HepG2 (cell line): ENCODE data around the gene ZNF318. TPM values are rescaled to one million over a fixed set of nuclear protein-coding genes. Genes with fewer than 3 reads are reported as not detected.

Experiments
- ATF1 ChIP-seq: IDR thresholded peaks from 2 replicates; pipeline ENCODE4 v1.6.1; 2016; ENCODE audit warnings: mild to moderate bottlenecking, control low read depth
- CBX1 ChIP-seq: IDR thresholded peaks from one replicate; pipeline ENCODE4 v1.6.1; 2016; ENCODE audit warnings: antibody characterized with exemption, low read depth
- CCDC6 ChIP-seq: sonication (generic); formaldehyde crosslinking; IDR thresholded peaks from 2 replicates; pipeline ENCODE4 v1.8.1; 2022; ENCODE audit warnings: mild to moderate bottlenecking, missing genetic modification reagents, moderate library complexity
- DNMT3B ChIP-seq: conservative IDR thresholded peaks from 2 replicates; pipeline ENCODE4 v1.6.1; 2016; ENCODE audit warnings: missing biosample characterization, control low read depth
- HMG20A ChIP-seq: IDR thresholded peaks from 2 replicates; pipeline ENCODE4 v1.6.1; 2016; ENCODE audit warnings: borderline replicate concordance
- MEF2D ChIP-seq: sonication (generic); formaldehyde crosslinking; IDR thresholded peaks from 2 replicates; pipeline ENCODE4 v1.5.1; 2020; ENCODE audit warnings: mild to moderate bottlenecking, missing genetic modification reagents
- SOX6 ChIP-seq, 2 experiments: fragments of 450-650 bp in 1 of 2; sonication (generic) in 1 of 2; formaldehyde crosslinking in 1 of 2; IDR thresholded peaks; 2 replicates each; pipeline versions ENCODE4 v1.4.0 to v1.6.1; 2017 to 2020; ENCODE audit warnings: antibody characterized with exemption in 1 of 2, mild to moderate bottlenecking in 1 of 2, missing genetic modification reagents in 1 of 2
- SUZ12 ChIP-seq: fragments of 150-350 bp; IDR thresholded peaks from 2 replicates; pipeline ENCODE4 v1.6.1; 2014; ENCODE audit warnings: low read depth, low read length
- YEATS2 ChIP-seq: sonication (generic); formaldehyde crosslinking; IDR thresholded peaks from 2 replicates; pipeline ENCODE4 v1.4.0; 2020; ENCODE audit warnings: missing genetic modification reagents, borderline replicate concordance
- ZNF101 ChIP-seq: sonication (generic); formaldehyde crosslinking; IDR thresholded peaks from 2 replicates; pipeline ENCODE4 v1.4.0; 2020; ENCODE audit warnings: mild to moderate bottlenecking, low read depth, missing genetic modification reagents, borderline replicate concordance
- ZNF282 ChIP-seq: fragments of 450-650 bp; IDR thresholded peaks from 2 replicates; pipeline ENCODE4 v1.6.1; 2018; ENCODE audit not compliant: partially characterized antibody
- ZNF350 ChIP-seq: sonication (generic); formaldehyde crosslinking; IDR thresholded peaks from 2 replicates; pipeline ENCODE4 v1.4.0; 2020; ENCODE audit warnings: mild to moderate bottlenecking, low read depth, missing genetic modification reagents, borderline replicate concordance
- polyA plus RNA-seq, 8 experiments: library from polyadenylated mRNA; depleted of rRNA in 3 of 8; stranded (reverse) in 7 of 8; unstranded in 1 of 8; fragments of >200 nt; fragmentation: Illumina TruSeq in 4 of 8; extraction: Trizol in 4 of 8; gene quantifications; 2 replicates each; pipeline versions ENCODE4 v1.2.1 to v1.2.3, GENCODE V29; 2011 to 2016; ENCODE audit warnings: low read depth in 4 of 8, missing spikeins in 1 of 8, mixed read lengths in 1 of 8; ENCODE audit not compliant: insufficient read depth in 1 of 8
- total RNA-seq, 5 experiments: library from RNA; depleted of rRNA; stranded (reverse); fragments of >200 nt; fragmentation: Illumina TruSeq; extraction: Trizol; gene quantifications; 2 replicates each; pipeline ENCODE4 v1.2.3, GENCODE V29; 2016; ENCODE audit warnings: low read depth in 1 of 5
- TF ChIP-seq, protein P1 (sequence below): sonication (generic); formaldehyde crosslinking; IDR thresholded peaks from 2 replicates; pipeline ENCODE4 v1.4.0; 2020; ENCODE audit warnings: missing genetic modification reagents, borderline replicate concordance
- TF ChIP-seq, protein P2 (sequence below): sonication (generic); formaldehyde crosslinking; IDR thresholded peaks from 2 replicates; pipeline ENCODE4 v1.4.0; 2020; ENCODE audit warnings: mild to moderate bottlenecking, missing genetic modification reagents
- TF ChIP-seq, protein P3 (sequence below): sonication (generic); formaldehyde crosslinking; IDR thresholded peaks from 2 replicates; pipeline ENCODE4 v1.8.1; 2022; ENCODE audit warnings: mild to moderate bottlenecking, missing genetic modification reagents

ZNF318 gene
- total and polyA plus RNA-seq, 2 of the 13 experiments (the other 11 are each of a cell fraction or from before 2014, with no cell fraction given) = 13.0 to 14.5 TPM

DNA sequence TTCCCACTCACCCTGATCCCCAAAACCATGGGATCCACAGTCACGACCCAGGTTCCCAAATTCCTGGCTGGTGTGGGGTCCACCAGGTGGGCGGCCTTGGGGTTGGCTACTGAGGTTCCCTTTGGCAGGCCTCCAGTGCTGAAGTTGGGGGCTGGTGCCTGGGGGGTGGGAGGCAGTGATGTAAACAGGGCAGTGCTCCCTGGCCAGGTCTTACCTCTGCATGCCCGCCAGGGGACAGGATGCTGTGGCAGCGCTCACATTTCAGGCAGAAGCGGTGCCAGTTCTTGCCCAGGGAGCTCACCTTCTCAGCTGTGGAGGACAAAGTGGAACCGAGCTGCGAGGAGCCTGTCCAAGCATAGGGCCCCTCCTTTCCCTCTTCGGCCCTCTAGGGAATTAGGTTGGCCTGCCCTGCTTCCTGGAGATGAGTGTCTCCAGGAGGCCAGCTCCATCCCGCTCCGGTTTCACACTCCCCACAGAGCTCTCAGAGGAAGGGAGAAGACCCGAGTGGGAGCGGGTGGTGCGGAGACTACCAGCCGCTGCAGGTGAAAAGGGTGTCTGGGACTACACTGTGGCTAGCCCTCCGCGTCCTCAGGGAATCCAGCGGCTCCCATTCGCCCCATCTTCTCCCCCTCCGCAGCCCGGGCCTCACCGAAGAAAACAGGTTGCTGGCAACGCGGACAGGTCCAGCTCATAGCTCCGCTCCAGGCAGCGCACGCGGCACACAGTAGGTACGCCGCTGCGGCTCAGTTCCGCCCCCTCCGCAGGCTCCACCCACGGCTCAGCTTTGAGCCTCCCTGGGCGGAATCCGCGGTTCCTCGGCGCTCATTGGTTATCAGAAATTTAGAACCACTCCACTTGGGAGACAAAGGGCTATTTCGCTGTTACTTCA lies 61.1 kb downstream of the ZNF318 start, which contains the start of gene CRIP3 (continued):
- TF ChIP-seq, protein P1, sequence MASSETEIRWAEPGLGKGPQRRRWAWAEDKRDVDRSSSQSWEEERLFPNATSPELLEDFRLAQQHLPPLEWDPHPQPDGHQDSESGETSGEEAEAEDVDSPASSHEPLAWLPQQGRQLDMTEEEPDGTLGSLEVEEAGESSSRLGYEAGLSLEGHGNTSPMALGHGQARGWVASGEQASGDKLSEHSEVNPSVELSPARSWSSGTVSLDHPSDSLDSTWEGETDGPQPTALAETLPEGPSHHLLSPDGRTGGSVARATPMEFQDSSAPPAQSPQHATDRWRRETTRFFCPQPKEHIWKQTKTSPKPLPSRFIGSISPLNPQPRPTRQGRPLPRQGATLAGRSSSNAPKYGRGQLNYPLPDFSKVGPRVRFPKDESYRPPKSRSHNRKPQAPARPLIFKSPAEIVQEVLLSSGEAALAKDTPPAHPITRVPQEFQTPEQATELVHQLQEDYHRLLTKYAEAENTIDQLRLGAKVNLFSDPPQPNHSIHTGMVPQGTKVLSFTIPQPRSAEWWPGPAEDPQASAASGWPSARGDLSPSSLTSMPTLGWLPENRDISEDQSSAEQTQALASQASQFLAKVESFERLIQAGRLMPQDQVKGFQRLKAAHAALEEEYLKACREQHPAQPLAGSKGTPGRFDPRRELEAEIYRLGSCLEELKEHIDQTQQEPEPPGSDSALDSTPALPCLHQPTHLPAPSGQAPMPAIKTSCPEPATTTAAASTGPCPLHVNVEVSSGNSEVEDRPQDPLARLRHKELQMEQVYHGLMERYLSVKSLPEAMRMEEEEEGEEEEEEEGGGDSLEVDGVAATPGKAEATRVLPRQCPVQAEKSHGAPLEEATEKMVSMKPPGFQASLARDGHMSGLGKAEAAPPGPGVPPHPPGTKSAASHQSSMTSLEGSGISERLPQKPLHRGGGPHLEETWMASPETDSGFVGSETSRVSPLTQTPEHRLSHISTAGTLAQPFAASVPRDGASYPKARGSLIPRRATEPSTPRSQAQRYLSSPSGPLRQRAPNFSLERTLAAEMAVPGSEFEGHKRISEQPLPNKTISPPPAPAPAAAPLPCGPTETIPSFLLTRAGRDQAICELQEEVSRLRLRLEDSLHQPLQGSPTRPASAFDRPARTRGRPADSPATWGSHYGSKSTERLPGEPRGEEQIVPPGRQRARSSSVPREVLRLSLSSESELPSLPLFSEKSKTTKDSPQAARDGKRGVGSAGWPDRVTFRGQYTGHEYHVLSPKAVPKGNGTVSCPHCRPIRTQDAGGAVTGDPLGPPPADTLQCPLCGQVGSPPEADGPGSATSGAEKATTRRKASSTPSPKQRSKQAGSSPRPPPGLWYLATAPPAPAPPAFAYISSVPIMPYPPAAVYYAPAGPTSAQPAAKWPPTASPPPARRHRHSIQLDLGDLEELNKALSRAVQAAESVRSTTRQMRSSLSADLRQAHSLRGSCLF (CRISPR knock-in tag) = no peak
- TF ChIP-seq ATF1 (CRISPR knock-in tag) (no peak), HMG20A (CRISPR knock-in tag) (no peak; the same call in 1 of the 2 replicates), MEF2D (CRISPR knock-in tag) (no peak), CCDC6 (CRISPR knock-in tag) (no peak; the same call in 1 of the 2 replicates), ZNF350 (CRISPR knock-in tag) (peak; percentile 42; the same call in 1 of the 2 replicates), SUZ12 (no peak), SOX6 (IDR thresholded peaks at IDR 0.05) (no peak), SOX6 (CRISPR knock-in tag; IDR thresholded peaks at IDR 0.05) (peak; percentile 28; the same call in 1 of the 2 replicates), DNMT3B (CRISPR knock-in tag) (no peak), ZNF101 (CRISPR knock-in tag) (no peak), CBX1 (no peak), ZNF282 (no peak), YEATS2 (CRISPR knock-in tag) (no peak)
- TF ChIP-seq, protein P2, sequence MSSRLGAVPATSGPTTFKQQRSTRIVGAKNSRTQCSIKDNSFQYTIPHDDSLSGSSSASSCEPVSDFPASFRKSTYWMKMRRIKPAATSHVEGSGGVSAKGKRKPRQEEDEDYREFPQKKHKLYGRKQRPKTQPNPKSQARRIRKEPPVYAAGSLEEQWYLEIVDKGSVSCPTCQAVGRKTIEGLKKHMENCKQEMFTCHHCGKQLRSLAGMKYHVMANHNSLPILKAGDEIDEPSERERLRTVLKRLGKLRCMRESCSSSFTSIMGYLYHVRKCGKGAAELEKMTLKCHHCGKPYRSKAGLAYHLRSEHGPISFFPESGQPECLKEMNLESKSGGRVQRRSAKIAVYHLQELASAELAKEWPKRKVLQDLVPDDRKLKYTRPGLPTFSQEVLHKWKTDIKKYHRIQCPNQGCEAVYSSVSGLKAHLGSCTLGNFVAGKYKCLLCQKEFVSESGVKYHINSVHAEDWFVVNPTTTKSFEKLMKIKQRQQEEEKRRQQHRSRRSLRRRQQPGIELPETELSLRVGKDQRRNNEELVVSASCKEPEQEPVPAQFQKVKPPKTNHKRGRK (CRISPR knock-in tag) = no peak
- TF ChIP-seq, protein P3, sequence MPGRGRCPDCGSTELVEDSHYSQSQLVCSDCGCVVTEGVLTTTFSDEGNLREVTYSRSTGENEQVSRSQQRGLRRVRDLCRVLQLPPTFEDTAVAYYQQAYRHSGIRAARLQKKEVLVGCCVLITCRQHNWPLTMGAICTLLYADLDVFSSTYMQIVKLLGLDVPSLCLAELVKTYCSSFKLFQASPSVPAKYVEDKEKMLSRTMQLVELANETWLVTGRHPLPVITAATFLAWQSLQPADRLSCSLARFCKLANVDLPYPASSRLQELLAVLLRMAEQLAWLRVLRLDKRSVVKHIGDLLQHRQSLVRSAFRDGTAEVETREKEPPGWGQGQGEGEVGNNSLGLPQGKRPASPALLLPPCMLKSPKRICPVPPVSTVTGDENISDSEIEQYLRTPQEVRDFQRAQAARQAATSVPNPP (CRISPR knock-in tag) = no peak
